ENCODE data around the gene RCAN1.
"Not testable (repeated sequence)": the region's sequence is repeated elsewhere in the genome, so short reads cannot be mapped to it uniquely, and the experiment has no call there.

The RCAN1 gene

GRCh38 chr21:34618941-34619340 lies 4.0 kb upstream of the RCAN1 start:
- Histone ChIP-seq H3K4me3 (ENCODE audit: low read length) (no peak overlapping the region), H3K36me3 (ENCODE audit: control insufficient read depth, insufficient read depth, low read length) (no peaks in the 10 kb centered on the region), H3K27ac (ENCODE audit: low read depth, low read length) (no peak overlapping the region), H3K9ac (ENCODE audit: low read length) (no peak overlapping the region), H3K4me1 (ENCODE audit: control insufficient read depth, insufficient read depth, low read length) (peaks cover 3% of the 10 kb centered on the region), H3K27me3 (ENCODE audit: control insufficient read depth, insufficient read depth, low read length) (no peaks in the 10 kb centered on the region)

- Histone ChIP-seq H3K4me1 (ENCODE audit: control insufficient read depth, insufficient read depth, low read length) (peaks cover 3% of the 10 kb centered on the region), H3K9ac (ENCODE audit: low read length) (no peak overlapping the region), H3K27ac (ENCODE audit: low read depth, low read length) (no peak overlapping the region), H3K27me3 (ENCODE audit: control insufficient read depth, insufficient read depth, low read length) (no peaks in the 10 kb centered on the region), H3K36me3 (ENCODE audit: control insufficient read depth, insufficient read depth, low read length) (no peaks in the 10 kb centered on the region), H3K4me3 (ENCODE audit: low read length) (no peak overlapping the region)
Observed at GRCh38 chr21:34617753-34618339, 2.9 kb upstream of the RCAN1 start.

GRCh38 chr21:34615487-34615814 lies 538 bp upstream of the RCAN1 start:
- Histone ChIP-seq H3K4me3 (ENCODE audit: low read length) (peak overlapping the region; percentile 85), H3K27me3 (ENCODE audit: control insufficient read depth, insufficient read depth, low read length) (no peaks in the 10 kb centered on the region), H3K27ac (ENCODE audit: low read depth, low read length) (peak overlapping the region; percentile 87), H3K9ac (ENCODE audit: low read length) (peak overlapping the region; percentile 64), H3K4me1 (ENCODE audit: control insufficient read depth, insufficient read depth, low read length) (peaks cover 3% of the 10 kb centered on the region), H3K36me3 (ENCODE audit: control insufficient read depth, insufficient read depth, low read length) (no peaks in the 10 kb centered on the region)

GRCh38 chr21:34613679-34614627 lies 960 bp downstream of the RCAN1 start:
- H3K9ac ChIP-seq (ENCODE audit: low read length) = no peak overlapping the region
- H3K36me3 ChIP-seq (ENCODE audit: control insufficient read depth, insufficient read depth, low read length) = no peaks in the 10 kb centered on the region
- H3K4me1 ChIP-seq (ENCODE audit: control insufficient read depth, insufficient read depth, low read length) = peaks cover 3% of the 10 kb centered on the region
- H3K27me3 ChIP-seq (ENCODE audit: control insufficient read depth, insufficient read depth, low read length) = no peaks in the 10 kb centered on the region
- H3K27ac ChIP-seq (ENCODE audit: low read depth, low read length) = no peak overlapping the region
- H3K4me3 ChIP-seq (ENCODE audit: low read length) = peak overlapping the region; percentile 76

GRCh38 chr21:34612557-34612956 lies 2.4 kb downstream of the RCAN1 start:
- Histone ChIP-seq H3K27me3 (ENCODE audit: control insufficient read depth, insufficient read depth, low read length) (no peaks in the 10 kb centered on the region), H3K4me1 (ENCODE audit: control insufficient read depth, insufficient read depth, low read length) (peaks cover 3% of the 10 kb centered on the region), H3K4me3 (ENCODE audit: low read length) (no peak overlapping the region), H3K36me3 (ENCODE audit: control insufficient read depth, insufficient read depth, low read length) (no peaks in the 10 kb centered on the region), H3K9ac (ENCODE audit: low read length) (no peak overlapping the region), H3K27ac (ENCODE audit: low read depth, low read length) (no peak overlapping the region)

GRCh38 chr21:34612056-34612455 lies 2.9 kb downstream of the RCAN1 start:
- Histone ChIP-seq H3K36me3 (ENCODE audit: control insufficient read depth, insufficient read depth, low read length) (no peaks in the 10 kb centered on the region), H3K4me1 (ENCODE audit: control insufficient read depth, insufficient read depth, low read length) (peaks cover 3% of the 10 kb centered on the region), H3K27ac (ENCODE audit: low read depth, low read length) (no peak overlapping the region), H3K27me3 (ENCODE audit: control insufficient read depth, insufficient read depth, low read length) (no peaks in the 10 kb centered on the region), H3K4me3 (ENCODE audit: low read length) (no peak overlapping the region), H3K9ac (ENCODE audit: low read length) (no peak overlapping the region)

- H3K27me3 ChIP-seq (ENCODE audit: control insufficient read depth, insufficient read depth, low read length) = no peaks in the 10 kb centered on the region
- no peak overlapping the region for H3K4me3 ChIP-seq (ENCODE audit: low read length)
- no peak overlapping the region for H3K27ac ChIP-seq (ENCODE audit: low read depth, low read length)
- H3K4me1 ChIP-seq (ENCODE audit: control insufficient read depth, insufficient read depth, low read length) = peaks cover 3% of the 10 kb centered on the region
- H3K36me3 ChIP-seq (ENCODE audit: control insufficient read depth, insufficient read depth, low read length) = no peaks in the 10 kb centered on the region
- H3K9ac ChIP-seq (ENCODE audit: low read length) = no peak overlapping the region
Observed at GRCh38 chr21:34611528-34611927, 3.4 kb downstream of the RCAN1 start.

GRCh38 chr21:34609933-34610549 lies 4.9 kb downstream of the RCAN1 start:
- H3K4me3 ChIP-seq (ENCODE audit: low read length) = no peak overlapping the region
- H3K27me3 ChIP-seq (ENCODE audit: control insufficient read depth, insufficient read depth, low read length) = no peaks in the 10 kb centered on the region
- no peak overlapping the region for H3K27ac ChIP-seq (ENCODE audit: low read depth, low read length)
- H3K36me3 ChIP-seq (ENCODE audit: control insufficient read depth, insufficient read depth, low read length) = no peaks in the 10 kb centered on the region
- no peaks in the 10 kb centered on the region for H3K4me1 ChIP-seq (ENCODE audit: control insufficient read depth, insufficient read depth, low read length)
- H3K9ac ChIP-seq (ENCODE audit: low read length) = no peak overlapping the region

GRCh38 chr21:34609244-34609932 lies 5.5 kb downstream of the RCAN1 start:
- no peak overlapping the region for H3K4me3 ChIP-seq (ENCODE audit: low read length)
- no peak overlapping the region for H3K27ac ChIP-seq (ENCODE audit: low read depth, low read length)
- no peaks in the 10 kb centered on the region for H3K4me1 ChIP-seq (ENCODE audit: control insufficient read depth, insufficient read depth, low read length)
- no peaks in the 10 kb centered on the region for H3K27me3 ChIP-seq (ENCODE audit: control insufficient read depth, insufficient read depth, low read length)
- H3K36me3 ChIP-seq (ENCODE audit: control insufficient read depth, insufficient read depth, low read length) = no peaks in the 10 kb centered on the region
- H3K9ac ChIP-seq (ENCODE audit: low read length) = no peak overlapping the region

GRCh38 chr21:34607376-34607775 lies 7.5 kb downstream of the RCAN1 start:
- not testable (repeated sequence) for H3K4me1 ChIP-seq (ENCODE audit: control insufficient read depth, insufficient read depth, low read length); H3K4me3 ChIP-seq (ENCODE audit: low read length); H3K36me3 ChIP-seq (ENCODE audit: control insufficient read depth, insufficient read depth, low read length); H3K9ac ChIP-seq (ENCODE audit: low read length); H3K27me3 ChIP-seq (ENCODE audit: control insufficient read depth, insufficient read depth, low read length); H3K27ac ChIP-seq (ENCODE audit: low read depth, low read length)

GRCh38 chr21:34606621-34607020 lies 8.3 kb downstream of the RCAN1 start:
- Histone ChIP-seq H3K9ac (ENCODE audit: low read length) (no peak overlapping the region), H3K4me3 (ENCODE audit: low read length) (no peak overlapping the region), H3K27me3 (ENCODE audit: control insufficient read depth, insufficient read depth, low read length) (no peaks in the 10 kb centered on the region), H3K27ac (ENCODE audit: low read depth, low read length) (no peak overlapping the region), H3K36me3 (ENCODE audit: control insufficient read depth, insufficient read depth, low read length) (no peaks in the 10 kb centered on the region), H3K4me1 (ENCODE audit: control insufficient read depth, insufficient read depth, low read length) (no peaks in the 10 kb centered on the region)

GRCh38 chr21:34606051-34606450 lies 8.9 kb downstream of the RCAN1 start:
- Histone ChIP-seq H3K4me3 (ENCODE audit: low read length) (no peak overlapping the region), H3K27me3 (ENCODE audit: control insufficient read depth, insufficient read depth, low read length) (no peaks in the 10 kb centered on the region), H3K9ac (ENCODE audit: low read length) (no peak overlapping the region), H3K4me1 (ENCODE audit: control insufficient read depth, insufficient read depth, low read length) (no peaks in the 10 kb centered on the region), H3K27ac (ENCODE audit: low read depth, low read length) (no peak overlapping the region), H3K36me3 (ENCODE audit: control insufficient read depth, insufficient read depth, low read length) (no peaks in the 10 kb centered on the region)
